HG02840 (cell line): ENCODE data around the gene PC.
"Not testable (repeated sequence)": the region's sequence is repeated elsewhere in the genome, so short reads cannot be mapped to it uniquely, and the experiment has no call there.

ENCODE experiments used
- ATAC-seq: cut with Tn5 transposase; IDR thresholded peaks from one replicate; pipeline ENCODE4 v1.9.1; 2021; ENCODE audit warnings: mild to moderate bottlenecking, moderate library complexity, moderate number of reproducible peaks; ENCODE audit not compliant: unreplicated experiment, low FRiP score

The PC gene

GRCh38 chr11:66958232-66958955 lies at the start of gene PC:
PC (minus strand) TSS chr11:66958383; CDS start chr11:66872159, 86,224 bp downstream.
- peak; percentile 87 for ATAC-seq

- no peak for ATAC-seq
Observed at GRCh38 chr11:67007126-67007525, 48.9 kb upstream of the PC start.

GRCh38 chr11:67006029-67006884 lies 48.1 kb upstream of the PC start:
- no peak for ATAC-seq

- not testable (repeated sequence) for ATAC-seq
Observed at GRCh38 chr11:67005200-67005599, 47.0 kb upstream of the PC start.

GRCh38 chr11:67002921-67003411 lies 44.8 kb upstream of the PC start:
- no peak for ATAC-seq

GRCh38 chr11:67002297-67002913 lies 44.2 kb upstream of the PC start:
- ATAC-seq = no peak

GRCh38 chr11:67001332-67001731 lies 43.1 kb upstream of the PC start:
- ATAC-seq = no peak

- no peak for ATAC-seq
Observed at GRCh38 chr11:66999555-66999954, 41.4 kb upstream of the PC start.

GRCh38 chr11:66996609-66997273 lies 38.6 kb upstream of the PC start:
- no peak for ATAC-seq

GRCh38 chr11:66992041-66992440 lies 33.9 kb upstream of the PC start:
- ATAC-seq = no peak

GRCh38 chr11:66989360-66989759 lies 31.2 kb upstream of the PC start:
- not testable (repeated sequence) for ATAC-seq

- ATAC-seq = not testable (repeated sequence)
Observed at GRCh38 chr11:66988741-66989140, 30.6 kb upstream of the PC start.

GRCh38 chr11:66987924-66988637 lies 29.9 kb upstream of the PC start:
- no peak for ATAC-seq

- ATAC-seq = no peak
Observed at GRCh38 chr11:66987158-66987620, 29.0 kb upstream of the PC start.

GRCh38 chr11:66986178-66986545 lies 28.0 kb upstream of the PC start:
- ATAC-seq = no peak

GRCh38 chr11:66985508-66986177 lies 27.5 kb upstream of the PC start:
- no peak for ATAC-seq

- no peak for ATAC-seq
Observed at GRCh38 chr11:66983275-66983924, 25.2 kb upstream of the PC start.

- no peak for ATAC-seq
Observed at GRCh38 chr11:66981976-66982578, 23.9 kb upstream of the PC start.
